ENCODE data around the gene UBA1. TPM values are rescaled to one million over a fixed set of nuclear protein-coding genes. Genes with fewer than 3 reads are reported as not detected.

Gene UBA1
- total and polyA plus RNA-seq, 10 of the 15 experiments (the other 5 are each of a cell fraction or from before 2014, with no cell fraction given) = 60.4 to 314 (median 216) TPM

- no peaks in the 10 kb centered on the region for H3K9me3 ChIP-seq (replicated peaks; ENCODE audit: control insufficient read depth, insufficient read depth, low read length)
- peaks cover 0 to 4% of the 10 kb centered on the region in 2 experiments; a peak in 3 of 4 replicates for H3K36me3 ChIP-seq (ENCODE audit: control insufficient read depth in 2 of 2, insufficient read depth in 2 of 2, low read length in 1 of 2)
- ChIA-PET RAD21 (ENCODE audit: unreplicated experiment) (no interaction called here), SMC1A (ENCODE audit: uncharacterized antibody, unreplicated experiment) (no interaction called here), CTCF (no interaction called here), POLR2A (no interaction called here)
- no peak overlapping the region for H3K9ac ChIP-seq (ENCODE audit: control insufficient read depth, insufficient read depth, low read length)
- no peak overlapping the region for H3K4me2 ChIP-seq (ENCODE audit: control insufficient read depth, insufficient read depth)
- no peak for DNase-seq (ENCODE audit: low read depth, low spot score)
- H3K27me3 ChIP-seq (replicated peaks in 1 of 2; ENCODE audit: control insufficient read depth in 2 of 2, insufficient read depth in 2 of 2, low read length in 1 of 2) = no peaks in the 10 kb centered on the region; a peak in 1 of 4 replicates
- H3K27ac ChIP-seq (ENCODE audit: control insufficient read depth, insufficient read depth) = no peak overlapping the region
- no peak overlapping the region for H3K4me3 ChIP-seq
- BruUV-seq (replicated peaks) = no TSS peak
- in situ Hi-C loops (cut with MboI) (loop anchor here (5.0 kb wide), 1 partner anchor 840 kb away; no protein-coding TSS in a partner anchor), intact Hi-C loops (cut with micrococcal nuclease; ENCODE audit: unreplicated experiment) (no loop called here)
- no peak for FAIRE-seq
- H4K20me1 ChIP-seq (ENCODE audit: control insufficient read depth, insufficient read depth) = no peaks in the 10 kb centered on the region
- TF ChIP-seq POLR2A (IDR thresholded peaks at IDR 0.05; ENCODE audit: low read depth, low read length) = peak; percentile 39; the same call in 1 of the 2 replicates
- TF ChIP-seq NR2C1 (IDR thresholded peaks at IDR 0.05) = no peak
- peaks cover 13% of the 10 kb centered on the region for H3K79me2 ChIP-seq (ENCODE audit: control insufficient read depth, insufficient read depth, low read length)
- no peaks in the 10 kb centered on the region; the same call in 1 of the 2 replicates for H3K4me1 ChIP-seq (ENCODE audit: control insufficient read depth, insufficient read depth, low read length)
- no peak for ATAC-seq
- H2AFZ ChIP-seq (ENCODE audit: control insufficient read depth, low read depth, low read length) = no peak overlapping the region
- WGBS (ENCODE audit: insufficient coverage, insufficient replicate concordance, low lambda C conversion rate, missing lambda C conversion rate) = 84% methylated on average over 4 of the region's 4 CpGs
Measured at GRCh38 chrX:47187106-47187677, 6.4 kb upstream of the UBA1 start.

GRCh38 chrX:47189906-47190305 is 3.7 kb upstream of the UBA1 start:
- TF ChIP-seq MEF2A (IDR thresholded peaks at IDR 0.05; ENCODE audit: insufficient read depth, low read depth, low read length) = no peak
- TF ChIP-seq, protein P1, sequence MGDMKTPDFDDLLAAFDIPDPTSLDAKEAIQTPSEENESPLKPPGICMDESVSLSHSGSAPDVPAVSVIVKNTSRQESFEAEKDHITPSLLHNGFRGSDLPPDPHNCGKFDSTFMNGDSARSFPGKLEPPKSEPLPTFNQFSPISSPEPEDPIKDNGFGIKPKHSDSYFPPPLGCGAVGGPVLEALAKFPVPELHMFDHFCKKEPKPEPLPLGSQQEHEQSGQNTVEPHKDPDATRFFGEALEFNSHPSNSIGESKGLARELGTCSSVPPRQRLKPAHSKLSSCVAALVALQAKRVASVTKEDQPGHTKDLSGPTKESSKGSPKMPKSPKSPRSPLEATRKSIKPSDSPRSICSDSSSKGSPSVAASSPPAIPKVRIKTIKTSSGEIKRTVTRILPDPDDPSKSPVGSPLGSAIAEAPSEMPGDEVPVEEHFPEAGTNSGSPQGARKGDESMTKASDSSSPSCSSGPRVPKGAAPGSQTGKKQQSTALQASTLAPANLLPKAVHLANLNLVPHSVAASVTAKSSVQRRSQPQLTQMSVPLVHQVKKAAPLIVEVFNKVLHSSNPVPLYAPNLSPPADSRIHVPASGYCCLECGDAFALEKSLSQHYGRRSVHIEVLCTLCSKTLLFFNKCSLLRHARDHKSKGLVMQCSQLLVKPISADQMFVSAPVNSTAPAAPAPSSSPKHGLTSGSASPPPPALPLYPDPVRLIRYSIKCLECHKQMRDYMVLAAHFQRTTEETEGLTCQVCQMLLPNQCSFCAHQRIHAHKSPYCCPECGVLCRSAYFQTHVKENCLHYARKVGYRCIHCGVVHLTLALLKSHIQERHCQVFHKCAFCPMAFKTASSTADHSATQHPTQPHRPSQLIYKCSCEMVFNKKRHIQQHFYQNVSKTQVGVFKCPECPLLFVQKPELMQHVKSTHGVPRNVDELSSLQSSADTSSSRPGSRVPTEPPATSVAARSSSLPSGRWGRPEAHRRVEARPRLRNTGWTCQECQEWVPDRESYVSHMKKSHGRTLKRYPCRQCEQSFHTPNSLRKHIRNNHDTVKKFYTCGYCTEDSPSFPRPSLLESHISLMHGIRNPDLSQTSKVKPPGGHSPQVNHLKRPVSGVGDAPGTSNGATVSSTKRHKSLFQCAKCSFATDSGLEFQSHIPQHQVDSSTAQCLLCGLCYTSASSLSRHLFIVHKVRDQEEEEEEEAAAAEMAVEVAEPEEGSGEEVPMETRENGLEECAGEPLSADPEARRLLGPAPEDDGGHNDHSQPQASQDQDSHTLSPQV (IDR thresholded peaks at IDR 0.05) = no peak
- no peak for TF ChIP-seq PAX8 (IDR thresholded peaks at IDR 0.05)
- no peaks in the 10 kb centered on the region for H4K20me1 ChIP-seq (ENCODE audit: control insufficient read depth, insufficient read depth)
- peaks cover 28% of the 10 kb centered on the region for H3K79me2 ChIP-seq (ENCODE audit: control insufficient read depth, insufficient read depth, low read length)
- ChIA-PET RAD21 (ENCODE audit: unreplicated experiment) (interaction anchor here (1.5 to 2.5 kb wide), 3 partner anchors 43 to 334 kb away, joined by 6 to 14 read pairs (median 8); partner anchors contain the start of genes NDUFB11, RBM10 and USP11), SMC1A (ENCODE audit: uncharacterized antibody, unreplicated experiment) (interaction anchor here (1.1 to 1.2 kb wide), 2 partner anchors 28 to 194 kb away, joined by 4 to 5 read pairs; no protein-coding TSS in a partner anchor), POLR2A (interaction anchor here (0.9 to 2.2 kb wide), 2 partner anchors 45 to 327 kb away, joined by 3 to 20 read pairs; partner anchors contain the start of genes NDUFB11 and RBM10), CTCF (interaction anchor here (2.7 kb wide), 1 partner anchor 194 kb away, joined by 16 read pairs; no protein-coding TSS in a partner anchor)
- H3K9me3 ChIP-seq (replicated peaks; ENCODE audit: control insufficient read depth, insufficient read depth, low read length) = no peaks in the 10 kb centered on the region
- no peak overlapping the region for H3K4me2 ChIP-seq (ENCODE audit: control insufficient read depth, insufficient read depth)
- 93% methylated on average over 19 of the region's 19 CpGs for WGBS (ENCODE audit: insufficient coverage, insufficient replicate concordance, low lambda C conversion rate, missing lambda C conversion rate)
- H3K4me3 ChIP-seq = no peak overlapping the region
- H3K9ac ChIP-seq (ENCODE audit: control insufficient read depth, insufficient read depth, low read length) = no peak overlapping the region
- no peak overlapping the region for H2AFZ ChIP-seq (ENCODE audit: control insufficient read depth, low read depth, low read length)
- FAIRE-seq (no peak), DNase-seq (ENCODE audit: low read depth, low spot score) (no peak), ATAC-seq (no peak)
- BruUV-seq (replicated peaks) = no TSS peak
- peaks cover 0 to 2% of the 10 kb centered on the region in 2 experiments; a peak in 3 of 4 replicates for H3K36me3 ChIP-seq (ENCODE audit: control insufficient read depth in 2 of 2, insufficient read depth in 2 of 2, low read length in 1 of 2)
- intact Hi-C loops (cut with micrococcal nuclease; ENCODE audit: unreplicated experiment) (loop anchor here (2.0 to 5.0 kb wide), 4 partner anchors 172 to 1757 kb away; no protein-coding TSS in a partner anchor), in situ Hi-C loops (cut with MboI) (loop anchor here (5.0 to 10.0 kb wide), 3 partner anchors 197 to 837 kb away; partner anchors contain the start of genes ELK1 and UXT)
- H3K27me3 ChIP-seq (replicated peaks in 1 of 2; ENCODE audit: control insufficient read depth in 2 of 2, insufficient read depth in 2 of 2, low read length in 1 of 2) = no peaks in the 10 kb centered on the region
- peaks cover 5% of the 10 kb centered on the region for H3K4me1 ChIP-seq (ENCODE audit: control insufficient read depth, insufficient read depth, low read length)
- H3K27ac ChIP-seq (ENCODE audit: control insufficient read depth, insufficient read depth) = no peak overlapping the region

Data from GM12878 (cell line).